ELF-1 (cell line): Measurements from ENCODE around the gene EPHA1.

Source experiments
- DNase-seq: peaks from one replicate; pipeline ENCODE4 v3.0.0-alpha.2; 2016; ENCODE audit warnings: low read depth, low spot score

The EPHA1 gene

DNA sequence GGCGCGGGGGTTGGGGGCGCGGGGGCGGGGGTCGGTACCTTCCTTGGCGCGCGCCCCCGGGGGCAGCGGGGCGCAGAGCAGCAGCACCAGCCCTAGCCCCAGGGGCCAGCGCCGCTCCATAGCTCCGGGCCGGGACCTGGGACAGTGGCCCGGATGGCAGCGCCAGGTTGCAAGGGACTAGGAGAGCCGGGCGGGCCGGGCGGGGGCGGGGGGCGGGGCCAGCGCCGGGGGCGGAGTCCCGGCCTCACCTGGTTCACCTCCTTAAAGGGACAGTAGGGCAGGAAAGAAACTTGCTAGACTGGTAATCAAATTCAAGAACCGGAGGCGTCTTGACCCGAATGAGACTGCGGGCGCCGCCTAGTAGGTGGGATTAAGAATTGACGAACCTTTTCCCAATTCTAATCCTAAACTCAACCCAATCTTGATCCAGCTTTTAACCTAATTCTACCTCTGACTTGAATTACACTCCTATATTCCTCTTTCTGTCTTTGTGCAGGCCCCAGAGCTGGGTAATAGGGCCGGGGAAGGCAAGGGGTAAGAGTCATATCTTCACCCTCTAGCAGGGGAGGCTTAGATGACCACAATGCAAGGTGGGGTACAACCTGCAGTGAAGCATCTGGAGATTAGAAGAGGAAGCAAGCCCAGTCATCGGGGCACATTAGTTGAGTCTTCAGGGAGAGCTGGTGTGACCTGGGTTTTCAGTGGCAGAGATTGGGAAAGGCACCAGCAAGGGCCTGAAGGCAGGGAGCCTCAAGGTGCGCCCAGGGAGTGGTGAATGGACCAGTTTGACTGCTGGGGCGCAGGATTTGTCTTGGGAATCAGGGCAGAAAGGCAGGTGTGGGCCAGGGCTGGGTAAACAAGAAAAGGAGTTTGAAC is at the start of gene EPHA1:
EPHA1 (minus strand) TSS at position 171 of the 876 bp plus-strand sequence; CDS start at position 120, 51 bp downstream.
- DNase-seq: peak; percentile 80

DNA sequence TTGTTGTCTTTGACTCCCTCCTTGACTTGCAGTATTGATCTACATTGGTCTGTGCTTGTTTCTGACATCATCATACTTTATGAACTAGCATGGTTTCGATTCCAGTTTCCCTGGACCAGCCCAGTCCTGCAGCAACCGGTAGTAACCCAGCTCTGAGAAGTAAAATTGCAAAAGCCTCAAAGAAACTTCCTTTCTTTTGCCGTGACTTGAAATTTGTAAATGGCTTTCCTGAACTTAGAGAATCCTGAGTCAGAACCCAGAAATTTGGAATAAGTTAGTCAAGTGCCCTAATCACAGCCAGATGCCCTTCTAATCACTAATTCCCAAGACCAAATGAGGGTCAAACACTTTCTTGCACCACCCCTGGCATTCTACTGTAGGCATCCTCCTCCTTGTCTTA is 49.6 kb upstream of the EPHA1 start:
- no peak for DNase-seq

DNA sequence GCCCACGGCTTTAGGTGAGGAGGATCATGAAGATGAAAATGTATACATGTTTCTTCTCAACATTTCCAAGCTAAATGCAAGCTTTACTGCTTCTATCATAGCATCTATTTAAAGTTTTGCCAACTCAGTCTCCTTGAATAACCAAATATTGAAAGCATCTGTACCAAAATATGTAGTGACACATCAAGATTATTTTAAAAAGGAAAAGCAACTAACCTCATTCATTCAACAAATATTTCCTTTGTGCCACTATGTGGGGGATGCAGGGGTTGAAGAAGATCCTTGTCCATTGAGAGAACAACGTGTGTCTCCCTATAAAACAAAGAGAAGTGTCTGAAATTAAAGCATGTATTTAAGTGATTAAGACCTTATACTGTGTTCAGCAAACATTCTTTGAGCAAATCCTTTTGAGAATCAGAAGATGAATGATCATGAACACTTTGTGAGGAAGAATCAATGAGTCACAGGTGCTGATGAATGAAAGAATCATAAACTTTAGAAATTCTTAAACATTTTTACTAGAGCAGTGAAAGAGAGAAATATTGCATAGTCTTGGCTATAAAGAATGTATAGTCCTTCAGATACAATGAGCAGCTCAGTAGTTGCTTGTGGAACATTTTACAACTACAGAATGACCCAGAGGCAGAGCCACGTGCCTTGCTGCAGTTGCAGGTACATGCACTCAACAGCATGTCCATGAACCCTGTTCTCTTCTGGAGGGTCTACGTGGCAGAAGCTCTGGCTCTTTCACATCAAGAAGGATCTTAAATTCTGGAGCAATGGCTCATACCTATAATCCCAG is 48.5 kb upstream of the EPHA1 start:
- no peak for DNase-seq

DNA sequence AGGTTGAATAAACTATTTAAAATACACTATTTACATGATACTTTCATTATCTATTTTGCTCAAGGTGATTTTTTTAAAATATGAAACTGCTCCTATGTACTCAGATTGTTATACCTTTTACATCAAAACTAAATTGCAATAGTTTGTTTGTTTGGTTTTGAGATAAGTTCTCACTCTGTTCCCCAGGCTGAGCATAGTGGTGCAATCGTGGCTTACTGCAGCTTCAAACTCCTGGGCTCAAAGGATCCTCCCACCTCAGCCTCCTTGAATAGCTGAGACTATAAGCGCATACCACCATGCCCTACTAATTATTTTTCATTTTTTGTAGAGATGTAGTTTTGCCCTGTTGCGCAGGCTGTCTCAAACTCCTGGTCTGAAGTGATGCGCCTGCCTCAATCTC is 47.3 kb upstream of the EPHA1 start:
- DNase-seq: no peak

DNA sequence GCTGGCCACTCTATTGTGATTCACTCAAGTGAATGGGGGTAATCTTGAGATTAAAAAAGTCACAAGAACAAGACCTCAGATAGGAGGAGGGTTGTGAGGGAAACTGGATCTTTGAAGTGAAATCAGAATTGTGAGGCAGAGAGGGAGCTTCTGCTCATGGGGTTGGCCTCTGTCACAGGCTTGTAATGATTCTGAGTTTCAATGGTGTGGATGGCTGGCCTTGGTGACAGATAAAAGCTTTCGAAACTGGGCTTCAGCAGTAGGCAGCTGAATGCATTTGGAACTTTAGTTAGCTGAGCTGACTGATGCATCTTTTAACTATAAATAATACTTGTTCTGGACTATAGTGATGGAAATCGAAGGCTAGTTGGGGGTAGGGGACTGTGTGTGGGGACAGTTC is 46.8 kb upstream of the EPHA1 start:
- no peak for DNase-seq

DNA sequence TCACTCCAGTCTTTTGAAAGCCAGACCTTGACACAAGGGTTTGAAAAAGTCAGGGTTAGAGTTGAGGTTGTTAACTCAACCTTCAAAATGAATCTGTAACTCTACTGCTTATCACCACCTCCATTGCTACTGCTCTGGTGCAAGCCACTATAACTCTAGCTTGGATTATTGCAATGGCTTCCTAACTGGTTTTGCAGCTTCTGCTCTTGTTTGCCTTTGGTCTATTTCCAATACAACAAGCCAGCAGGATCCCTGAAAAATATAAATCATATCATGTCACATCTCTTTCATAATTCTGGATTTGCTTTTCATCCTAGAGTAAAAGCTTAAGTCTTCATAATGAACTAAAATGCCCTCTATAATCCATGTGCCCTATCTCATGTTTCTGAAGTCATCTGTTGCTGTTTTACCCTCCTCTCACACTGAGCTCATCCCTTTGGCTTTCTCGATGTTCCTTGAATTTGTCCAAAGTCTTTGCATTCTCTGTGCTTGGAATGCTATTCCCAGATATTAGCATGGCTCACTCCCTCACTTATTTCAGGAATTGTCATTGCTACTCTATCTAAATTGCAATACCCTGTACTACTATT is 45.5 kb upstream of the EPHA1 start:
- no peak for DNase-seq

DNA sequence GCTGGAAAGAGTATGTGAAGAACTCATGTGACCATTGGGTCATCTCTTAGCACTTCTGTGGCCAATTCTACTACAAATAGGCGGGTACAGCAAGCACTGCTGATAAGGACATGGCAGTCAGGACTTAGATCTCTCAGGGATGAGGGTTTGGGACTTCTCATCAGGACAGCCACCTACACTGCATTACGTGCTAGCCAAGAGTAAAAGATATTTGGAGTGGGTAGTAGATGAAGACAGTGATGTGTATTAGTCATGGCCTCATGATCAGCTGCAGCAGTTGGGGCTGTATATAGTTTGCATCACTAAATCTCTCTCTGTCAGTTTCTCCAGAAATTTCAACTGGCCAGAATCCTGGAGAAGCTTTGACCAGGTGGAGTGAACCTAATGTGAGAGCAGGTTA is 43.8 kb upstream of the EPHA1 start:
- DNase-seq: no peak

DNA sequence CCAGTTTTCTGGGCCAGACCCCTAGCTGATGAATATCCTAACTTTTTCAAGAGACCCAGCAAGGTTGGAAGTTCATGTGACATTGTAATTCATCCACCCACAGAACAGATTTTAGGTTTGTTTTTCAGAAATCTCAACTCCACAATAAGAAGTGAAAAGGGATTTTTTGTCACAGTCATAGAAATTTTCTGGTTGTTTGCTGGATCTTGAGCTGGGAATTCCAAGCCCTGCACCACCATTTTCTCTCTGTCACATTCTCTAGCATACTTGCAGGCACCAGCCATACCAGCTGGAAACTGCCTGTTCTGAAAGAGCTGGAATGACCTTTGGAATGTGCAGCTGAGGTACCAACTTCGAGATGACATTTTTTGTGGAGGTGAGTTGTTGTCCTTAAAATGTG is 43.1 kb upstream of the EPHA1 start:
- no peak for DNase-seq

DNA sequence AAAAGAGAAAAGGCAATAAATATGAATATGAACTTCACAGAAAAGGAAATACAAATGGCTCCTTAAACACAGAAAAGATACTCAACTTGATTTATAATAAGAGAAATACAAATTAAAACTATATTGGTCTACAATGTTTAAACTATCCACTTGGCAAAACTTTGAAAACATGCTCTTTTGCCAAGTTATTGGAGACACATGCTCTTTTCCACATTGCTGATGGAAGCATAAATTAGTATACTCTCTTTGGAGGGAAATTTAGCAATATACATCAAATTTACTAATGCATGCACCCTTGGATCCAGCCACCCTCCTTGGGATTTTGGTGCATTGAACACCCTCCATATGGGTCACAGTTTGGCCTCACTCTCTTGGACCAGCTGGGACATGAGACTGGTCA is 42.5 kb upstream of the EPHA1 start:
- no peak for DNase-seq

DNA sequence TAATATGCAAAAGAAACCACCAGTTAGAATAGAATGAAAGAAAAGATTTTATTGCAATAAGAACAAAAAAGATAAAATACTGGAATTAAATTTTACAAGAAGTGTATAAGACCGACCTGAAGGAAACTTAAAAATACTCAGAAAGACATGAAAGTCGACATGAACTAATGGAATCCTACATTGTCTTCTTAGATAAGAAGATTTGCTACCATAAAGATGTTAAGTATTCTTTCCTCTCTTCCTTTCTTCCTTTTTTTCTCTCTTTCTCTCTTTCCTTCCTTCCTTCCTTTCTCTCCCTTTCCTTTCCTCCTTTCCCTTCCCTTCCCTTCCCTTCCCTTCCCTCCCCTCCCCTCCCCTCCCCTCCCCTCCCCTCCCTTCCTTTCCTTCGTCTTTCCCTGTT is 41.1 kb upstream of the EPHA1 start:
- no peak for DNase-seq

DNA sequence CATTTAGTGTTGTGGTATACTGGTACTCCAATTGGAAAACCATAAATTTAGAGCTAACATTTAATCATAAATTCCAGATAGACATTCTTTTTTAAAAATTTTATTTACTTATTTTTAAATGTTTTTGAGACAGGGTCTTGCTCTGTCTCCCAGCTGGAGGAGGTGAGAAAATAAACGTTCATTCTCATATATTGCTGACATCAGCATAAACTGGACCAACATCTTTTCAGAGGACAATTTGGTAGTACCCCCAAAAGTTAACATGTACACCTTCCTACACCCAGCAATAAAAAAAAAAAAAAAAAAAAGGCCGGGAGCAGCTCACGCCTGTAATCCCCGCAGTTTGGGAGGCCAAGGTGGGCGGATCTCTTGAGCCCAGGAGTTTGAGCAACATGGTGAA is 39.8 kb upstream of the EPHA1 start:
- DNase-seq: no peak

DNA sequence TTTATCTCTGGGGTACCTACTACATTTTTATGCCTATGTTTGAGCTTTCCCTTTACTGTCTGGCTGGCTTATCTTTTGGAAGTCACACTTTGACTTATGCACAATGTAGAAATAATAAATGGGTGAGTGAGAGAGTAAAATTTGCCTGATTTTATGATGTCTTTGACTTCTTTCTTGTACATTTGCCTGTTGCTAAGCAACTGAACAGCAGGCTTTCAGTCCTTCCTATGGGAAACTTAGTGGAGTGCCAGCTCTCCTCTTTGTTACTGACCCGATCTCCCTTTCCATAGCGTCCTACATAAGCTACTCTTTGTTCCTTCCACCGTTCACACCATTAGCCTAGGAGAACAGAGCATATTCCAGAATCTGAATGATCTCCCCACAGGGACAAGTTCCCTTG is 38.8 kb upstream of the EPHA1 start:
- no peak for DNase-seq

DNA sequence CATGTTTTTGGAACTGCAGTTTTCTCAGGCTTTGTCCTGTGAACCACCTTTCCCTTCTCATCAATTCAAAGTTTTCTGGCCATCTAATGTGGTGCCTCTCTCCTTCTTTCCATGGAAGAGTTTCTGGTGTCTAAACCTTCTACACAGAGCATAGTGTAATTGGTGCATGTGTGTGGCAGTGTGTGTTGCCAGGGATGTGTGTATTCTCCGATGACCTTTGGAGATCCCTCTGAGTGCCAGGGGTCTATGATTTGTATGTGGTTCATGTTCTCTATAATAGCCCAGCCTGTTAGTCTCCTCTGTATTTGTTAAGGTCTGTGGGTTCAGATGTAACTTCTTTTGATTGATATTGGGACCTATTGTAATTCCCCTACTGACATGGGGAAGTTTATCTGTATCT is 36.1 kb upstream of the EPHA1 start:
- no peak for DNase-seq

DNA sequence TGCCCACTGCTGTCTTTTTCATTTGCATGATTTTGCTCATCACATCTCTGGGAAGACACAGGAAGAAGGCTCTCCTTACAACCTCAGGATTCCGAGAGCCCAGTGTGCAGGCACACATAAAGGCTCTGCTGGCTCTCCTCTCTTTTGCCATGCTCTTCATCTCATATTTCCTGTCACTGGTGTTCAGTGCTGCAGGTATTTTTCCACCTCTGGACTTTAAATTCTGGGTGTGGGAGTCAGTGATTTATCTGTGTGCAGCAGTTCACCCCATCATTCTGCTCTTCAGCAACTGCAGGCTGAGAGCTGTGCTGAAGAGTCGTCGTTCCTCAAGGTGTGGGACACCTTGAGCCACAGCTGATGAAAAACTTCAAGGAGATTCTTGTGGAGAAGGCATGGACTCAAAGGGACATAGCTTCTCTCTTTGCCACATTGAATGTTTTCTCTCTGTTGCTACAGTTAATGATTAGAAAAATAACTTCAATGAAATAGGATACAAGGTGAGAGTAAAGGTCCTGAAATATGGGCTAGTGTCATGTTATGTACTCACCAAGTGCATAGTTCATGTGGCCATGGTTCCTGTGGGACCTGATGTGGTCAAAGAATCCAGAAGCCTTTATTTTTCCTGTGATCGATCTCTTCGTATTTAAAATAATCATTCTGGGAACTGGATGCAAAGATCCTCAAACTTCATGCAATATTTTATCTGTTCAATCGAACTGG is 35.6 kb upstream of the EPHA1 start:
- no peak for DNase-seq

DNA sequence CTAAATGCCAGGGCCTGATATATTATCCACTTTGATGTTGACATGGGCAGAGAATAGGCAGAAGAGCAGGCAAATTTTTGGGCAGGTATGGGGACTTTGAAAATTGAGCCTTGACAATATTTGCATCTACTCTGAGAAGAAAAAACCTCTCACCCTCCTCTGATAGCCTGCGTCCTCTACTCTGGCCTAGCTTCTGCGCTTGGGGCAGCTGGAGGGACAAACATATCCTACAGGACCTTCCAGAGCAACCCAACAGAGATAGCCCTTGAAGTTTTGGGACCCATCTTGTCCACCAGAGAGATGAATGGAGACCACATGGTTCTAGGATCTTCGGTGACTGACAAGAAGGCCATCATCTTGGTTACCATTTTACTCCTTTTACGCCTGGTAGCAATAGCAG is 34.5 kb upstream of the EPHA1 start, which contains the start of gene TAS2R60:
TAS2R60 (plus strand) TSS at position 301 of the 400 bp plus-strand sequence; CDS start at position 301, 0 bp downstream.
- no peak for DNase-seq

DNA sequence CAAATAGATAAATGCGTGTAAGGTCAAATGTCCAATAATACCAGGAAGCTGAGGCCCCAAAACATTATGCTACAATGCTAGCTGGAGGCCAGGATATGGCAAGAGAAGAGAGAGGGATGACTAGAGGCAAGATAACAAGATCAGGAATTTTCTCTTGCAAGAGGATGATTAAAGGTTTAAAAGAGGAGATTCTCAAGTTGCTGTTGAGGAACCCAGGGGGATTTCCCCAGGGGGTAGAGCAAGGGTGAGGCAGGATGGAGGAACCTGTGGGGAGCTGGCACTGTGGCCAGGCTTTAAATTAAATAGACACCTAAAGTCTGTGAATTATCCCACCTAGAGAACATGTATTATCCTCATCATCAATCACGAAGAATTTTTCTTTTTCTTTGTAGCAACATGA is 31.2 kb upstream of the EPHA1 start:
- DNase-seq: no peak

DNA sequence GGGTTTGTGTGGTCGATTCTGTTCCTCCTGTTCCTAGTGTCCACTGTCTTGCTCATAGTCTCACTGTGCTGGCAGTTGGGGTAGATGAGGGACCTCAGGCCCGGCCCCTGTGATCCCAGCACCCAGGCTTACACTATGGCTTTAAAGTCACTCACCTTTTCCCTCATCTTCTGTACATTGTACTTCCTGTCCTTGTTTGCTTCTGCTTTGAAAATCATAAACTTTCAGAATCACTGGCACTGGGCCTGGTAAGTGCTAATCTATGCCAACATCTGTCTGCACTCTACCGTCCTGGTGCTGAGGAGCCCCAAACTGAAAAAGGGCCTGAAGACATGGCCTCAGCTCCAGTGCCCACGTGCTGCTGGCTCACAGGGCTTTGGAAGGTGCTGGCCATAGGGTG is 28.9 kb upstream of the EPHA1 start:
- no peak for DNase-seq

DNA sequence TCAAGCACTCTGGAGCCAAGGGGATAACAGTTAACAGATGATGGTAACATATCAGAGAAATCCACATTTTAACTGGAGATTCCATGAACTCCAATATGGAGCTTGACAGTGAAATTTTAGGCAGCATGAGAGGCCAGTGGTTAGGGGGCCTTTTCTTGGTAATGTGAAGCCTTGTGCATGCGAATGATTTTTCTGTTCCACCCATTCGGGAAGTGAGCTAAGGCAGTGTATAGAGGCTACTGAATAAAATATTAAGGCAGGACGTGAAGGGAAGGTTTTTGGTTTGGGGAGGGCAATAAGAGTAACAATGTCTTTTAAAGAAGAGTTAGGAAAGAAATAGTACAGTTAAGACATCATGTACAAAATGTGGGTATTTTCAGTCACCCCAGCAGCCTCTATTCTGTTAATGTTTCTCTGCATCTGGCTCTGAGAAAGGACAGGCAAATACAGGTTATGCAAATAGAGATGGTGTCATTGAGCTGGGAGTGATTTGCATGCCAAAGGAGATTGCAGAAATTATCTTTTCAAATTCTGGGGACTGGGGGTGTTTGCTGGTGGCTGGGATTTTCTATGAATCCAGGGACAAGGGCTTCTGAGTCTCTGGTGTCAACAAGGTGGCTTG is 27.8 kb upstream of the EPHA1 start:
- DNase-seq: no peak

DNA sequence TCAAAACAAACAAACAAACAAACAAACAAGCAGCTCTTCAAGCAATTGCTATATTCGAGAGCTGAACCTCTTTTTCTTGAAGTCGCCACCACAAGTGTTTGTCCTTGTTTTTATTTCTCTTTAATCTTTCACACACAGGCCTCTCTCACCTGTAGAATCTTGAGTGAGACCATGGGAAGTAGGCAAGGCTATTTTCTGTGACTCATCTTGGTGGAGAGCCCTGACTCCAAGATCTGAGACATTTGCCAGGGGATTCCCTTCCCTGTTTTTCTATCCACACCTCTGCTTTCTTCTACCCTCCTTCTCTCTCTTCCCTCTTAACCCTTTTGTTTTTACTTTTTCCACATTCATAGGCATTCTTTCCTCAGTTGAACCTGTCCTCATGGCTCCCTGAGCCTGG is 26.6 kb upstream of the EPHA1 start:
- DNase-seq: no peak

DNA sequence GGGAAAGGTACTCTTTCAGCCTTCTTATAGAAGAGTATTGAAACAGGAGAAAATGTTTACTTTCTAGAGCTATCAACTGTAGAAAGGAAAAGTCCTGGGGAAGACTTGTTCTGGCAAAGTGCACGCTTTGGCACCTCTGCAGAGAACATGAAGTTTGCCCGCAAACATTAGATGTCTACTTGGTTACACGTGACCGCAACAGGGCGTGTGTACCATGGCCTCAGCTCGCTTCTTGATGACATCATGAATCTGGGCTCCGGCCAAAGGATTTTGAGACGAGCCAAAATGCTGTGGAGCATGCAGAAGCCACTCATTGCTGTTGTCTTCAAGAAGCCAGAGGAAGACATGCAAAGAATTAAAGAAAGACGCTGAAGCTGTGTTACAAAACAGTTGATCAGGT is 26.0 kb upstream of the EPHA1 start:
- no peak for DNase-seq

DNA sequence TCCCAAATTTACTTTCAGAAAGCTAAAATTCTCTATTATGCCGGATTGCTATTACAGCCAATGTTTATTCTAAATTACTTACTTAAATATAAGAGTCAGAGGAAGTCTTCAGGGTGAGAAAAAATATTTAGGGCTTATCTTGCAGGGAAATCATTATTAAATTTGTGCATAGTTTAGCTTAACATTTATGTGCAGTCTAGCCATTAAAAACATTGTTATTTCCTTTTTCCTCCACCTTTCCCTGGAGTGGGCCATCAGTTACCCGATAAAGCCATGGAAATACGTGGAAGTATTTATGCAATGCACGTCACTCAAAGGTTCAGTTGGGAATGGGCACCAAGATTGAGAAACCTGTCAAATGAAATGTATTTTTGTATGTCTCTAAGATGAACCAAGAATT is 25.1 kb upstream of the EPHA1 start:
- no peak for DNase-seq
